IPS-15b (cell line): Measurements from ENCODE around the gene LRRC74A.
"Not testable (repeated sequence)": the region's sequence is repeated elsewhere in the genome, so short reads cannot be mapped to it uniquely, and the experiment has no call there.

Experiments used
- H3K27me3 ChIP-seq: one replicate; pipeline ENCODE4 v1.6.1; 2013; ENCODE audit warnings: low read length; ENCODE audit not compliant: control insufficient read depth, insufficient read depth
- H3K36me3 ChIP-seq: one replicate; pipeline ENCODE4 v1.6.1; 2013; ENCODE audit warnings: low read length; ENCODE audit not compliant: control insufficient read depth, insufficient read depth
- H3K4me1 ChIP-seq: one replicate; pipeline ENCODE4 v1.6.1; 2013; ENCODE audit warnings: mild to moderate bottlenecking, low read length; ENCODE audit not compliant: control insufficient read depth, insufficient read depth
- H3K4me3 ChIP-seq: one replicate; pipeline ENCODE4 v1.5.1; 2013; ENCODE audit warnings: low read depth, low read length
- H3K9ac ChIP-seq: one replicate; pipeline ENCODE4 v1.6.1; 2013; ENCODE audit warnings: low read depth, mild to moderate bottlenecking, low read length
- H3K9me3 ChIP-seq: one replicate; pipeline ENCODE4 v1.6.1; 2013; ENCODE audit warnings: mild to moderate bottlenecking, low read length; ENCODE audit not compliant: control insufficient read depth, insufficient read depth

LRRC74A gene

DNA sequence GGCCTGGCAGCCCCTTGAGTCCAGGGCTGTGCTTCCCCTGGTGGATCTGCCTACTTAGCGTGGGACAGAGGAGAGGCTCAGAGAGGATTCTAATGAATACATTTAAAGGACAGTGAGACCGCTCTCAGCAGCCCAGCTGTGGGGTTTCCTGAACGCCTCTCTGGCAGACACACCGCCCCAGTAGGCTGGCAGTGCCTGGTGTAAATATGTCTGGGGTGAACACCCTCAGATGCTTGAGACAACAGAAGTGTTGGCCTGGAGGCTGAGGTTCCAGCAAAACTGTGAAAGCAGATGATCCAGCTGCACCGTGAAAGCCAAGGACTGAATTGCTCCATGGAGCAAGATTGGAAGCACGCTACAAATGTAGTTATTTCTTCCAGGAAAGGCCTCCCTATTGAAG is 55.1 kb downstream of the LRRC74A start:
- H3K9me3 ChIP-seq, result no peaks in the 10 kb centered on the region
- no peaks in the 10 kb centered on the region for H3K36me3 ChIP-seq

DNA sequence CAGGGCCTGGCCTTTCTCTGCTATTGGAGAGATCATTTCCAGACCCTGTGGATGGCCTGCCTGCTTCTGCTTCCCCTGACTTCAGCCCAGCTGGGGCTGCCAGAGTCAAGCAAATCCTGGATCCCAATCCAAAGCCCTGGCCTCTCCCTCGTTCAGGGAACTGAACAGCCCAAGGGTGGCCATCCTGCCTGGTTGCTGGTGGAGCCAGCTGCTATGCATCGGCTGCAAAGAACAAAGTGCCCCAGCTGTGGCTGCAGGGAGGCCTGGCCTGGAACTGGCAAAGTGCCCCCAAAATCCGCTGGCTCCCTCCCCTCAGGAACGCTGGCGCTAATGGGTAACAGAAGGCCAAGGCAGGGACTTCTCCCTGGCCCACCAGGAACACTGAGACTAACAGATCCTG is 56.4 kb downstream of the LRRC74A start:
- H3K9me3 ChIP-seq, result no peaks in the 10 kb centered on the region
- no peaks in the 10 kb centered on the region for H3K36me3 ChIP-seq
- H3K9ac ChIP-seq, result no peak overlapping the region
- H3K27me3 ChIP-seq, result no peaks in the 10 kb centered on the region
- H3K4me1 ChIP-seq, result no peaks in the 10 kb centered on the region
- H3K4me3 ChIP-seq, result no peak overlapping the region

More for the DNA sequence above, 55.1 kb downstream of the LRRC74A start:
- H3K4me1 ChIP-seq, result no peaks in the 10 kb centered on the region
- H3K4me3 ChIP-seq, result no peak overlapping the region
- H3K9ac ChIP-seq, result no peak overlapping the region
- no peaks in the 10 kb centered on the region for H3K27me3 ChIP-seq

DNA sequence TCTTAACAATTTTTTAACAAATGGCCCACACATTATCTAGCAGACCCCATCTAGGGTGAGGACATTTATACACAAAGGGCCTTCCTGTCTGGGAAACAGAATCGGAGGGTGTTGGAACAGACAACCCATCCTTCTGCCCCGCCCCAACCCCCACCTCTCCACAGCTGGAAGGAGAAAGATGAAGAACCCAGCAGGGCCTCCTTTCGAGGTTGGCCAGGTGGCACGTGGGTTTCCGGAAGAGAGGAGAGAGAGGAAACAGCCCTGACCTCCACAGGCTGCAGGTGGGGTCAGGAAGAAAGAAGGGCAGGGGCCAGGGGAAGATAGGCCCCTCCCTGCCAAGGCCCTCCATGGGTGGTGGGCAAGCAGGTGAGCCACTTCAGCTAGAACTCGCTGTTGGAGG is 57.2 kb downstream of the LRRC74A start:
- no peaks in the 10 kb centered on the region for H3K27me3 ChIP-seq
- H3K36me3 ChIP-seq, result no peaks in the 10 kb centered on the region
- no peak overlapping the region for H3K9ac ChIP-seq
- H3K9me3 ChIP-seq, result no peaks in the 10 kb centered on the region
- H3K4me3 ChIP-seq, result no peak overlapping the region
- H3K4me1 ChIP-seq, result no peaks in the 10 kb centered on the region

DNA sequence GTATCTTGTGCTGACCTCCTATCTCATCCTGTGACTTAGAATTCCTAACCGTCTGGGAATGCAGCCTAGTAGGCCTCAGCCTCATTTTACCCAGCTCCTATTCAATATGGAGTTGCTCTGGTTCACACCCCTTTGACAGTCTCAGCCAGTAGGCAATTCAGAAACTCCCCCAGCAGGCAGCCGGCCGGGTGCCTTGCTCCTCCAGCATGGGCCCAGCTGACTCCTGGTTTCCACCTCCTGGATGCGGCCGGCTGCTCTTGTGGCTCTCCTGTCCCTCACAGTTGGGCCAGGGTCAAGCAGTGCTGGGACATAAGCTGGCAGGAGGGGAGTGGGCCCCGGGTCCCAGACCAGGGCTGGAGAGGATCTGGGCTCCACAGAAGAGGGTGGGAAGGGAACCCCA is 58.2 kb downstream of the LRRC74A start:
- Histone ChIP-seq H3K9ac (no peak overlapping the region), H3K36me3 (no peaks in the 10 kb centered on the region), H3K4me1 (no peaks in the 10 kb centered on the region), H3K4me3 (no peak overlapping the region), H3K9me3 (no peaks in the 10 kb centered on the region), H3K27me3 (no peaks in the 10 kb centered on the region)

DNA sequence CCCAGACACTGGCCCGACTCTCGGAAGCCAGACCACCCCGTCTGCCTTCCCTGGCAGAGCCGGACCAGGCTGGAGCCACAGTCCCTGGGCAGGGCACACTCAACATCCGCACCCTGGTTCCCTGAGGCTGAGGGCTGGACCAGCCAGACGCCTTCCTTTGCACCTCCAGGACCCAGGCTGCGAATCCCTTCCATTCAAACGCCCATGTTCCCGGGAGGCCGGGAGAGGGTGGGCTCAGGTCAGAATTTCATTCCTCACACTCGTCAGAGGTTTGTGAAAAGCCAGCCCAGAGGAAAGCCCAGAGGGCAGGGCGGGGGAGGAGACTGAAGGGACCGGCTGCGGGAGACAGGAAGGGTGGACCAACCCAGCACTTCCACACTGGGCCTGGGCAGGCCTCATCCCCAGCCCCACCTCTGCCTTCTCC is 58.7 kb downstream of the LRRC74A start:
- Histone ChIP-seq H3K4me3 (no peak overlapping the region), H3K36me3 (no peaks in the 10 kb centered on the region), H3K9ac (no peak overlapping the region)

DNA sequence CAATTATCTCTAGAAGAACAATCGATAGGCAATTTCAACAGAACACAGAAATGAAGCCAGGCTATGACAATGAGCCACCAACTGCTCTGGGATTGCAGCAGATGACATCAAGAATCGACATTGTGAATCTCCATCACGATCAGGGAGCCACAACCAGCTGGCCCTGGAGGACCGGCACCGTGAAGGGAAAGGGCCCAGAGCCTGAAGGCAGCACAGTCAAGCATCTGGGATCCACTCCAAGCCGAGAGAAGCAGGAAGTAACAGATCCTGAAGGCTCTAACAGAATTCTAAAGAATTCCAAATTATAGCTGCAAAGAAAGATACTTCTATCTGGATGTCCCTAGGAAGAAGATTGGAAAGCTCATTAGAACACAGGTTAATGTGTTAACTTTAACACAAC is 61.0 kb downstream of the LRRC74A start:
- no peaks in the 10 kb centered on the region for H3K9me3 ChIP-seq
- H3K36me3 ChIP-seq, result no peaks in the 10 kb centered on the region
- no peaks in the 10 kb centered on the region for H3K4me1 ChIP-seq
- no peak overlapping the region for H3K4me3 ChIP-seq
- H3K27me3 ChIP-seq, result no peaks in the 10 kb centered on the region
- H3K9ac ChIP-seq, result no peak overlapping the region

More for the DNA sequence above, 58.7 kb downstream of the LRRC74A start:
- H3K27me3 ChIP-seq, result no peaks in the 10 kb centered on the region
- no peaks in the 10 kb centered on the region for H3K9me3 ChIP-seq
- no peaks in the 10 kb centered on the region for H3K4me1 ChIP-seq

DNA sequence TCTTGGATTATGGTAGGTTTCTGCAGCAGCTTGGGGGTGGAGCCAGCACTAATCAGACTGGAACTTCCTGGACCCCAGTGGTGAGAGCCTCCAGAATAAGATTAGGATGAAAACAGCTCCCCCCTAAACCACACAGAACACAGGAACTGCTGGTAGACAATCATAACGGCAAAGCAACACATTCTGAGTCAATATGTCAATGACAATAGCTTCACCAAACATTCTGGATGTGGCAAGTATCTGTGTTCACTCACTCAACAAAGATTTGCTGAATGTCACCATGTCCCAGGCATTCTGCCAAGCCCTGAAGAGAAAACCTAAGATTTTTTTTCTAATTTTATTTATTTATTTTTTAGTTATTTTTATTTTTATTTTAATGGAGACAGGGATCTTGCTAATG is 65.2 kb downstream of the LRRC74A start:
- H3K9me3 ChIP-seq, result no peaks in the 10 kb centered on the region
- H3K4me1 ChIP-seq, result no peaks in the 10 kb centered on the region
- H3K9ac ChIP-seq, result no peak overlapping the region
- H3K27me3 ChIP-seq, result no peaks in the 10 kb centered on the region
- no peaks in the 10 kb centered on the region for H3K36me3 ChIP-seq
- no peak overlapping the region for H3K4me3 ChIP-seq

DNA sequence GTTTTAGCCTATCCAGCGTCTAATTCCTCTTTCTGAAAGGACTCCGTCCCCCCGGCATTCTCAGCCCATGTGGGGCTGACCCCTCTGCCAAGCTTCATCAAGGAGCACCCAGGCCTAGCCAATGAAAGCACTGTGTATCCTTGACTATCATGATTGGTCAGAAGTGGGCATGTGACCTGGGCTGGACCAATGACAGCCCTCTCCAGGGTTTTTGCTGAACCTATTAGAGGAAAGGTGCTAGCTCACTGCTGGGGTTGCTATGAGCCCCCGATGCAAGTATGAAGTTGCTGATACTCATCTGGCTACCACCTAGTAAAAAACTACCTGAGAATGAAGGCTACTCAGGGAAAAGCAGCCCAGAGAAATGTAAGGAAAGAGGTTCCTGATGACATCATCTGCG is 68.1 kb downstream of the LRRC74A start:
- H3K27me3 ChIP-seq, result no peaks in the 10 kb centered on the region
- H3K36me3 ChIP-seq, result no peaks in the 10 kb centered on the region
- no peaks in the 10 kb centered on the region for H3K4me1 ChIP-seq
- no peak overlapping the region for H3K9ac ChIP-seq
- H3K4me3 ChIP-seq, result no peak overlapping the region
- H3K9me3 ChIP-seq, result no peaks in the 10 kb centered on the region

DNA sequence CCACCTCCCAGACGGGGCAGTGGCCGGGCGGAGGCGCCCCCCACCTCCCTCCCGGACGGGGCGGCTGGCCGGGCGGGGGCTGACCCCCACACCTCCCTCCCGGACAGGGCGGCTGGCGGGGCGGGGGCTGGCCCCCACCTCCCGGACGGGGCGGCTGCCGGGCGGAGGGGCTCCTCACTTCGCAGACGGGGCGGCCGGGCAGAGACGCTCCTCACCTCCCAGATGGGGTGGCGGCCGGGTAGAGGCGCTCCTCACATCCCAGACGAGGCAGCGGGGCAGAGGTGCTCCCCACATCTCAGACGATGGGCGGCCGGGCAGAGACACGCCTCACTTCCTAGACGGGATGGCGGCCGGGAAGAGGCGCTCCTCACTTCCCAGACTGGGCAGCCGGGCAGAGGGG is 71.8 kb downstream of the LRRC74A start:
- H3K36me3 ChIP-seq, H3K4me1 ChIP-seq, H3K9me3 ChIP-seq, H3K27me3 ChIP-seq, H3K4me3 ChIP-seq, H3K9ac ChIP-seq: not testable (repeated sequence)

DNA sequence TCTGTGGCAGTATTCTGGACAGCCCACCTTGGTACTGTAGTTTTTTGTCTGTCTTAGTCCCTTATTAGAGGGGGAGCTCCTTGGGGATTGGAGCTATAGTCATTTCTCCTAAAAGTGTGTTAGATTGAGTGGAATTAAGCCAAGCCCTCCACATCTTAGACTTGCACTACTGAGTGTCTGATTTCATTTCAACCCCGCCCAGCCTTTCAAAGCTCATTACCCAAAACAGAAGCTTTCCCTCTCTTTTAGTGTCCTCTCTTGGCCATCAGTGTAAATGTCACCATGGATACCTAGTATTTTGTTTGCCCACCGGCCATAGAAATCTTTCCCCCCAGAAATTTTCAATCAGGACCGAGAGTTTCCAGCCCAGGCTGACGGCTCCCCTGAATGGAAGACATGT is 74.5 kb downstream of the LRRC74A start:
- no peaks in the 10 kb centered on the region for H3K36me3 ChIP-seq
- H3K9ac ChIP-seq, result no peak overlapping the region
- H3K4me3 ChIP-seq, result no peak overlapping the region
- peaks cover 4% of the 10 kb centered on the region for H3K4me1 ChIP-seq
- H3K9me3 ChIP-seq, result no peaks in the 10 kb centered on the region
- no peaks in the 10 kb centered on the region for H3K27me3 ChIP-seq

DNA sequence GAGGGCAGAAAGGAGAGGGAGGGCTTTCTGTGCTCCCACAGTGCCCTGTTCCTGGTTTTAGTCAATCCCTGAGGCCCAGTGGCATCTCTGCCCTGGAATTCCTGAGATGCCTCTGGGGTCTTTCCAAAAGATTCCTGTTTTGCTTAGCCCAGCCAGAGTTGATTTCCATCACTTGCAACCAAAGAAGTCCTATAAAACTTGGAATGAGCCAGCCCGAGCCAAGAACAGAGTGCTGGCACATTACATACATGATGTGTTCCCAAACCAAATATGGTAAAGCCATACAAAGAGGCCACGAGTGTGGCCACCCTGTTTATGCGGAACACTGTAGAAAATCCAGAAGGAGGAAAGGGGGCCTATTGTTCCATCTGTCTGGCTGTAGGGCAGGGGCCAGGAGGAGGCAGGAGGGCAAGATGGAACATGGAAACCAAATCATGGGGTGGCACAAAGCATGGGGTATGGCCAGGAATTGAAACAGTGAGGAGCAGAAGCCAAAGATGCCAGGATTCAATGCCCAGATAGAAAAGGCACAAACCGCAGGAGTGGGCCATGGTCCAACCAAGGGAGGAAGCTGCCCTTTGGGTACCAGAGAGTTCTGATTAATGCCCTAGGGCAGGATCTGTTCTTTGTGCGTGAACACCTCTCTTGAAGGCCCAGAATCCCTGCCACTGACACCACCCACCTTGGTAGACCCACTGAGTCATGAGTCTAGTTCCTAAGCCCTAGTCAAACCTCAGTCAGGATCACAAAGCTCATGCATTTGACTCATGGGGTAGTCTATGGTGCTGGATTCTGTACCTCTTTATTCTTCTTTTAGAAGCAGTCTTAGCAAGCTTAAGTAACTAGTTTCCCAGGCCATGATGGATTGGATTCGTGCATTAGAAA is 75.2 kb downstream of the LRRC74A start:
- no peaks in the 10 kb centered on the region for H3K9me3 ChIP-seq
- no peaks in the 10 kb centered on the region for H3K36me3 ChIP-seq
- H3K4me1 ChIP-seq, result peaks cover 4% of the 10 kb centered on the region
- H3K27me3 ChIP-seq, result no peaks in the 10 kb centered on the region
- H3K9ac ChIP-seq, result no peak overlapping the region
- no peak overlapping the region for H3K4me3 ChIP-seq

DNA sequence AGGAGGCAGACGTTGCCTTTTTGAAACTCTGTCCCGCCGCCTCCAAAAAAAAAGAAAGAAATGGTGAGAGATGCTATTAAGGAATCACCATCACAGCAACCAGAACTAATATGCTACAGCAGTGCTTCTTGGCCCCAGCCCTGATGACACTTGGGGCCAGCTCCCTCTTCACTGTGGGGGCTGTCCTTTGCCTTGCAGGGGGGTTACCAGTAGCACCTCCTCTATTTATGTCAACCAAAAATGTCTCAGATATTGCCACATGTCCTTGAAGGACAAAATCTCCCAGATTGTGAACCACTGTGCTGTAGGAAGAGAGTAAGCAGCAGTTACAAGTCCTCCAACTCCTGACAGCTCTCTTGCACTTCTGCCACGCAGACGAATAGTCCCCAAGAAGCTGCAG is 76.4 kb downstream of the LRRC74A start:
- no peaks in the 10 kb centered on the region for H3K27me3 ChIP-seq
- no peak overlapping the region for H3K4me3 ChIP-seq
- H3K9ac ChIP-seq, result no peak overlapping the region
- no peaks in the 10 kb centered on the region for H3K36me3 ChIP-seq
- no peaks in the 10 kb centered on the region for H3K9me3 ChIP-seq
- peaks cover 4% of the 10 kb centered on the region for H3K4me1 ChIP-seq
